ENCODE measurements around the gene DPYSL4.

The DPYSL4 gene

DNA sequence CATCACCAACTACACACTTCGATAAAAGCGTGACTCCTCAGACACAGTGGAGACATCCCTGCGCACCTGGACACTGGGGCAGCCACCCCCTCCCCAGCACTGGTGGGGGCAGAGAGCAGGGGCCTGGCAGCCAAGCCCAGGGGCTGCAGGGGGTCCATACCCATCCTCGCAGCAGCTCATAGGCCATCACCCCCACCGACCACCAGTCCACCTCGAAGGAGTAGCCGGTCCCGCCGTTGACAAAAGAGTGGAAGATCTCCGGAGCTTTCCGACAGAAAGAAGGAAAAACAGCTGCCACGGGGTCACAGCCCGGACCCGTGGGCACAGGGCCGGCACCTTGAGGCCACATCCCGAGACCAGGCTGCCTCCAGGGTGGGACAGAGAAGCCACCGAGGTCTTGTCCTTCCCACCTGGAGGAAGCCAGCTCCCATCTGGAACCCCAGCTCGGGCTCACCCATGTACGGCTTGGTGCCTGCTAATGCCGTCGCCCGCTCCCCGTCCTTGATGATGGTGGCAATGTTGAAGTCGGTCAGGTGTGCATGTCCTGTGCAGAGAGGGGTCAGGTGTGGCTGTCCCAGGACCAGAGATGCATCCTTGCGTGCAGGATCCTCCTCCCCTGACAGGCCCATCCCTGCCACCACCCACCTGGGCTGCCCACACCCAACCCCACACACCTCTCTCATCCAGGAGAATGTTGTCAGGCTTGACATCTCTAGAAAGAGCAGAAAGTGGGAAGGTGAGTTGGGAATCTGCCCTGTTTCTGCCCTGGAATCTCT is 38.5 kb downstream of the DPYSL4 start:
- in situ Hi-C loops (cut with MboI; ENCODE audit: low sequenced_read_pairs) = no loop called here

DNA sequence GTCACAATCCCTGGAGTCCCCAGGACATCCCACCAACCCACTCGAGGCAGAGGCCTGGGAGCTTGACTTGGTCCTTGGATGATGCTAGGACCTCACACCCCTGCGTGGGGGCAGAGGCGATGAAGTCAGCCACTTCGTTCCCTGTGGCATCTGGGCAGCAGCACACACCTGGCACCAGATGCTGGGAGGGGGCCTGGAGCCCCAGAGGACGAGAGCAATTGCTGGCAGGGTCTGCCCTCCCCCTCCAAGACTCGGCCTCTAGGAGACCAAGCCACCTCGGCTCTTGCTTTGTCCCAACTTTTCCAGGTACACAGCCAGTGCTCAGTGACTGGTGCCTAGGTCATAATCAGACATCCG is 39.1 kb downstream of the DPYSL4 start:
- in situ Hi-C loops (cut with MboI; ENCODE audit: low sequenced_read_pairs) = no loop called here

DNA sequence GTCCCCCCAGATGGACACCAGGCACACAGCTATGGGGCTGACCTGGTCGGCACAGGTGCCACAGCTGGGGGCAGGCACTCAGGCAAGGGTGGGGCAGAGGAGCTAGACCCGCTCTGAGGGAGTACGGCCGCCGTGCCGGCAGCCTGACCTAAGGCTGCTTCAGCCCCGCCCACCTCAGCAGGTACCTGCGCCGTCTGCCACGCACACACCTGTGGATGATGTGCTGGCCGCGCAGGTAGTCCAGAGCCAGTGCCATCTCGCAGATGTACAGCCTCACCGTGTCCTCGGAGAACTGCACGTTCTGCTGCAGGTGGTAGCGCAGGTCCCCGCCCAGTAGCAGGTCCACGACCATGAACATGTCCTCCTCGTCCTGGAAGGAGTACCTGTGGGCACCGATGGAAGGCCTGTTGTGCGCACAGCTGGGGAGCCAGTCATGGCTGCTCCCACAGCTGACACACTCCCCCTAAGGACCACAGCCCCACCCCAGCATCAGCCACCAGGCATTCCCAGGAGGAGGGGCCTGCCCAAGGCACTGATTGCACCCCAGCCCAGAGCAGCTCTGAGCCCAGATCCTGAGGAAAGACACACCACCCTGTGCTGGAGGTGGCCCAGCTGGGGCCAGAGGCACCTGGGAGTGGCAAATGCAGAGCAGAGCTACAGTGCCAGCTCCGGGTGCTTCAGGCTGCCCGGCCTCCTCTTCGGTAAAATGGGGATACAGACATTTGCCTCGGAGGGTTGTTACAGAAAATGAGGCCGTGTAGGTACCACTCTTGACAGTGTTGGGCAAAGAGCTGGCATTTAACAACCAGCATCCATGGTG is 40.0 kb downstream of the DPYSL4 start:
- in situ Hi-C loops (cut with MboI; ENCODE audit: low sequenced_read_pairs) = no loop called here

DNA sequence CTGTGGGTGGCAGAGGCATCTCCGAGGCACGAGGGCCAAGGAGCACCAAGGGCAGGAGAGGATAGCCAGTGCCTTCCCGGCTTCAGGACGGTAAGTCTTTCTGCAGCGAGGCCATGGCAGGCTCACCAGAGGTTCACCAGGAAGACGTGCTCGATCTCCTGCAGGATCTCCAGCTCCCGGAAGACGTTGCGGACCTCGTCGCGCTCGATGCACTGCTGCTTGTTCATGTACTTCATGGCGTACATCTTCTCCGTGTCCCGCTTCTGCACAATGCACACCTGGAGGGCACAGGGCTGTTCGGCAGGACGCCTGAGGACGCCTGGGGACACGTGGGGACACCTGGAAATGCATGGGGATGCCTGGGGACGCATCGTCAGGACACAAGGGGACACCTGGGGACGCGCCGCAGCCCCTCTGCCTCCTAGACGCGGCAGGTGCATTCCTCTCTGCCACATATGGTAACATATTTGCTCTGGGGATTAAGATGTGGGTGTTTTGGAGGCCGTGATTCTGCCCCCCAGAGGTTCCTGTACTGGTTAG is 41.2 kb downstream of the DPYSL4 start:
- in situ Hi-C loops (cut with MboI; ENCODE audit: low sequenced_read_pairs) = no loop called here

DNA sequence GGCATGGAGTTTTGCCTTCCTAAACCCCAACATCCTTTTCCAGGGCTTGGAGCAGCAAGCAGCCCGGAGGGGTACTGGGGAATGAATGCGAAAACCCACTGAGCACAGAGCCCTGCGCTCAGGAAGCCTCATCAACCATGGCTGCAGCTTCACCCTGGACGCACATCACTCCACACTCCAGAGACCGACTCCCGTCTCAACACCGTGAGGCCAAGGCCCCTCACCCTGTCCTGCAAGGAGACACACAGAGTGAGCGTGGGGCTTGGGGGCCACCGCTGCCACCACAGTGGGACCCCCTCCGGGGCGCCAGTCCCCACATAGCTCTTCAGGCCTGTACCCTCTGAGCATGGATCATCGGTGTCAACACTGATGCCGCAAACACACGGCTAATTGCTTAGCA is 41.9 kb downstream of the DPYSL4 start:
- in situ Hi-C loops (cut with MboI; ENCODE audit: low sequenced_read_pairs) = no loop called here

DNA sequence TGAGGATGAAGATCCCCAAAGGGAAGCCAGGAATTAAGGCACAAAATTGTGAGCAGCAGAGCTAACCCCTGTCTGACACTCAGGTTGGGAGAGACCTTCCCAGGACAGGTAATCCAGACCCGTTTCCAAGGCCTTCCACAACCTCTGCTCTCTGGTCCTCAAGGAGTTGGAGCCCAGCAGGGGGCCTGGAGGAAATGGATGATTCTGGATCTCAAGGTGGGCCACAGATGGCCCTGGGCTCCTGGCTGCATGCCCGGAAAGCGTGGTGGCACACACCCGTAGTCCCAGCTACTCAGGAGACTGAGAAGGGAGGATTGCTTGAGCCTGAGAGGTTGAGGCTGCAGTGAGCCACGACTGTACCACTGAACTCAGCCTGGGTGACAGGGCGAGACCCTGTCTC is 42.3 kb downstream of the DPYSL4 start:
- in situ Hi-C loops (cut with MboI; ENCODE audit: low sequenced_read_pairs) = no loop called here

DNA sequence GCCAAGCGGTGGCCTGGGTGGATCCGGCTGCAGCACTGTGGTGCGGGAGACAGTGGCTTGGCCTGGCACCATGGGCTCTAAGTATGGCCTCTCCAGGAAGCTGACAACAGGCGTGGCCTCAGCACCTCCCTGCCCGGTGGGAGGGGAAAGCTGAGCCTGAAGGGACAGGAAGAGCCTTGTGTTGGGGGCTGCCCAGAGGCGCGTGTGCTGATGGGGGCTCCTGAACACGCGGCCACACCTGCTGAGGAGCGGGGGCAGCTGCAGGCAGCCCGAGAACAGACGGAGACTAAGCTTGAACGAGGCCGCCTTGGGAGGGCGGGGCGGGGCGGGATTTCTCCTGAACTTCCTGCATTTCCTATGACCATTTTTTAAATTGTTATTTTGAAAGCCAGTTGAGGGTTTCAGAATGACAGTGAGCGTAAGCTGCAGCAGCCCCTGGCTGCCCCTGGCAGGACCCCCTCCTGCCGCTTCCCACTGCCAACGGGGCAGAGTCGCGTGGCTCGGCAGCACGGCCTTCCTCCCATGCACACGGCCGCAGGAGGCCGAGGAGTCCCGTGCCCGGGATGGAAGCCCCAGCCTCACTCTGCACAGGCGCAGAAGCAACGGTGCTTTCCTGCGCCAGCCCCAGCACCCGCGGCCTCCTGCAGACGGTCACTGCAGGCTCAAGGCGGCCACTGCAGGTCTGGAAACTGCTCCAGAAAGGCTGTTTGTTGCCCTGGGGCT is 43.2 kb downstream of the DPYSL4 start:
- in situ Hi-C loops (cut with MboI; ENCODE audit: low sequenced_read_pairs) = no loop called here

DNA sequence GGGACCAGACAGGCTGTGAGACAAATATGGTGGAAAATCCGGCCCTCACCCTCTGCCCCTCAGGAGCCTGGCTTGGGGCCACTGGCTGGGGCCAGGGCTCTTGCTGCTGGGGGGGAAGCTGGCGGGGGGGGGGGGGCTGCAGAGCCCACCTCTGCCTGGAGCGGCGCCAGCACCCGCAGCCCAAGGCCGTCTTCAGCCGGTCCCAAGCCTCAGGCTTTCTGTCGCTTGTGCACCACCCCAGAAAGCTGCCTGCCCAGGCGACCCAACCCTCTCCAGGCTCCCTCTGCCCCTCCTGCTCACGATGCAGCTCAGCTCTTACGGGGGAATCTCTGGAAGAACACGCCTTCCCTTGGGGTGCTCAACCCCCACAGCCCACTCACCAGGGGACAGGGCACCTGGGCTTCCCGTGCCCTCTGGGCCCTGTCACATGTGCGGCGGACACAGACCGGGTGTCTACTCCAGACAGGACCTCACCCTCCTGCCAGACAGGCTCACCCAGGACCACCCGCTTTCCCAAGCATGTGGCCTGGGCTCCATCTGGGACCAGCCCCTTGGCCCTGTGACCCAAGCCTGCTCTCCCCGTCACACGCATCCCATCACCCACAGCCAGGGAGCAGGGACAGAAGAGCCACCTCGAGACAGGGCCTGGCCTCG is 43.9 kb downstream of the DPYSL4 start:
- in situ Hi-C loops (cut with MboI; ENCODE audit: low sequenced_read_pairs) = no loop called here

DNA sequence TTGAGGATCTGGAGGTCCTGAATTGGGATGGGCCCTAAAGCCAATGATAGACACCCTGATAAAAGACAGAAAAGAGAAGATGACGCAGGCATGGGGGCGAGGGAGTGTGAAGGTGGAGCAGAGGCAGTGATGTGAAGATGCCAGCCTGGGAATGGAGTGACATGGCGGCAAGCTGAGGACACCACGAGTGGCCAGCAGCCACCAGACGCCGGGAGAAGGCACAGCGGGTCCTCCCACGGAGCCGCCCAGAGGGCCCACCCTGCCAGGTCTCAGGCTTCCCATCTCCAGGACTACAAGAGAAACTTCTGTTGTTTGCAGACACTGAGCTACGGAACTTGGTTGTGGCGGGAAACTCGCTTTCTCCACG is 44.9 kb downstream of the DPYSL4 start:
- in situ Hi-C loops (cut with MboI; ENCODE audit: low sequenced_read_pairs) = no loop called here

DNA sequence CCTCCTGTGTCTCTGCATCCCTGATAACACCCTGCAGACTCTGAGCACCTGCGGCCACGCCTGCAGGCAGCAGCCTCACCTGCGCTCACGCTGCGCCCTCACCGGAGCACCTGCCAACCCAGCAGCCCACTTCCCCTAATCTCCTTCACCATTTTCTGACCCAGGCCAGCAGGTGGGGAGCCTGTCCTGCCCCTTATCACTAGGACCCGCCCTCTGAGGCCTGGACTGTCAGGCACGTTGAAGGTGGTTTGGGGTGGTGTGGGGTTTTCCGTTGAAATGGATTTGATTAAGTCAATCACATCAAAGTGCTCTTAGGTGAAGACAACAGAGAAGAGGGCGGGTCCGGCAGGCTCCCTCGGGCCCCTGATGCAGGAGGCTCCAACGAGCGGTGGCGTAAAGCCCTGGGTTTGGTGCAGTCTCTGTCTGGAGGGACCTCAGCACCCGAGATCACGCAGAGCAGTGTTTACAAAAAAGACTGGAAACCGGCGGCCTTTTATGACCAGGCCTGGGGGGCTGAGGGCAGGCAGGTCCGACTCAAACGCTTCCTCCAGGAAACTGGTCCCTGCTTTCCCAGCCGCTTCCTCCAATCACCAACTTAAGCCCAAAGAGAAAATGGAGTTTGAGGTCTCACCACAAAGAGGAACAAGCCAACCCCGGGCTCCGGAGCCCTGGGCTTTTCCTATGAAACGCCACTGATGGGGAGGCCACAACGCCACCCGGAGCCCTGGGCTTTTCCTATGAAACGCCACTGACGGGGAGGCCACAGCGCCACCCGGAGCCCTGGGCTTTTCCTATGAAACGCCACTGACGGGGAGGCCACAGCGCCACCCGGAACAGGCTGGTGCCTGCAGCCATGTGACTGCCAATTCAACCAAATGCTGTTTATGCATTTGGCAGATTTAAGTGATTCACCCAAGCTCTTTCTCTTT is 45.5 kb downstream of the DPYSL4 start:
- in situ Hi-C loops (cut with MboI; ENCODE audit: low sequenced_read_pairs) = no loop called here

DNA sequence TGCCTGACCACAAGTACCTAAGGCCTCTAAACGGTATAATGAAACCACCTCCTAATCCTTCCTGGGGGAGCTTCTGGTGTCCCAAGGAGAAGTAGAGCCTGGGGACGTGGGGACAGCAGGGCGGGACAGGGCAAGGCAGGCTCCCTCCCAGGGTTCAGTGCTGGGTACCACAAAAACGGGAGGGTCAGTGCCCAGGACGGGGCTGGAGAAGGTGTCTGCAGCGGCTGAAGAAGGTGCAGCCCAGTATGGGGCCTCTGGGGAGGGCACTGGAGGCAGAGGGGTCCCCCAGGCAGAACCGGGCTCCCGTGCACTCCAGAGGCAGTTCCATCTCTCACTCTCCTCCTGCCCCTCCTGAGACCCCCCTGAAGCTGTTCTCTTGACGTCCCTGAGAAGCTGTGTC is 46.2 kb downstream of the DPYSL4 start:
- in situ Hi-C loops (cut with MboI; ENCODE audit: low sequenced_read_pairs) = no loop called here

DNA sequence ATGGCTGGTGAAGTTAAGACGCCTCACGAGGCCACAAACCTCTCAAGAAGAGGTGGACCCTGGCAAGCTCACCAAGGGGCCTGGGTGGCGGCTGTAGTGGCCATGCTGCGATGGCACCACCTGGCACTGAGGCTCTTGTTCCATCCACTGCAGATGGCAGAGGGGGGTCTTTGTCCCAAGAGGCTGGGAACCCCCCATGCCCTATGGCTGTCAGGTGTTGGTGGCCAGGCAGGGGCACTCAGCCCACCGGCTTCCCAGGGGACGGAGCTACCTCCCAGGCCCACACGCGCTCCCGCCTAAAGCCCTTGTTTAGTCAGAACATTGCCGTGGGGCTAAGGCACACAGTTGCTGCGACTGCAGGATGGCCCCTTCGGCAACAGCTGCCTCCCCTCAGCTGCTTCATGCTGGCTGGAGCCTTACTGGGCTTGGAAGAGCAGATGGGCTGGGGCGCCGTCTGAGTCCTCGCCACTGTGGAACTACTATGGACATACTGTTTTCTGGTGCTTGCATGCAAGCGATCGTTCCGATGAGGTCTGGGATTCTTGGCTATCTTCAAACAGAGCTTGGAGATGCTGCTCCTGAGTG is 46.8 kb downstream of the DPYSL4 start:
- in situ Hi-C loops (cut with MboI; ENCODE audit: low sequenced_read_pairs) = no loop called here

DNA sequence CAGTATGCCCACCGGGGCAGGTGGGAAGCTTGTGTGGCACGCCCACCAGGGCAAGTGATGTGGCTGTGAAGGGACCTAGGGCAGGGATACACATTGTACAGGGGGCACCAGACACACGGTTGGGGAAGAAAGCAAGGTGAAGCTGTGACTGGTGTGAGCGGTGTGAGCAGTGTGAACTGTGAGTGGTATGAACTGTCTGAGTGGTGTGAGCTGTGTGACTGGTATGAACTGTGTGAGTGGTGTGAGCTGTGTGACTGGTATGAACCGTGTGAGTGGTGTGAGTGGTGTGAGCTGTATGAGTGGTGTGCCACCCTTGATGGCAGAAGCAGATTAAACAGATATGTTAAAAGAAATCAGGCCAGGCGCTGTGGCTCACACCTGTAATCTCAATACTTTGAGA is 48.1 kb downstream of the DPYSL4 start:
- in situ Hi-C loops (cut with MboI; ENCODE audit: low sequenced_read_pairs) = no loop called here

DNA sequence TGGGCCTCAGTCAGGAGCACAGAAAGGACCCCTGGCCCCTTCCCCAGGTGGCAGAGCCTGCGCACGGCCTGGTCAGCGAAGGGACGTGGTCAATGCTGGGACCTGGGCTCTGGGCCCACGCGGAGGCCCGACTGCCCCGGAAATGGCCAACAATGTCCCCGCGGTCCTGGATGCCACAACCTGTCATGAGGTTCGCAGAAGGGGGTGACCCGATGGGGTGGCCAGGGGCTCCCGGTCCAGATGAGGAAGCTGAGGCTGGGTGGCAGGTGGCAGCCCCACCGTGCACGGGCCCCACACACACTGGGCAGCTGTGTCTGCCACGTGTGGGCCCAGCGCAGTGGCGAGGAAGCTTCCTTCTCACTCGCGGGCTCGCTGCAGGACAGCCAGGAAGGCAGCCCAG is 49.4 kb downstream of the DPYSL4 start:
- in situ Hi-C loops (cut with MboI; ENCODE audit: low sequenced_read_pairs) = no loop called here

DNA sequence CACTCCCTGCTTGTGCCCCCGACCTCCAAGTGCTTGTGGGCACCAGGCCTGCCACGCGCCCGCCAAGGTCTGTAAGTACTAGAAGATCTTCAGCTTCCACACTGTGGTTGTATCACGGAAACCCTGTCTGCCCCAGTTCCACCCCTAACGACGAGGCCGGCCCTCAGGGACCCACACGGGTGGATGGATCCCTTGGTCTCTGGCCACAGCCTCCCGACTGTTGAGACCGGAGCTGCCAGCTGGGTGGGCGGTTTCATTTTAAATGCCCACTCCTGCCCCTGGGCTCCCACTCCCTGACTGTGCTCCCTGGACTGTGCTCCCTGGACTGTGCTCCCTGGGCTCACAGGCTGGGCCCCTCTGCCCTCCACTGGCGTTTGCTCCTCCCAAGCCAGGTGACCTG is 50.1 kb downstream of the DPYSL4 start:
- in situ Hi-C loops (cut with MboI; ENCODE audit: low sequenced_read_pairs) = no loop called here

DNA sequence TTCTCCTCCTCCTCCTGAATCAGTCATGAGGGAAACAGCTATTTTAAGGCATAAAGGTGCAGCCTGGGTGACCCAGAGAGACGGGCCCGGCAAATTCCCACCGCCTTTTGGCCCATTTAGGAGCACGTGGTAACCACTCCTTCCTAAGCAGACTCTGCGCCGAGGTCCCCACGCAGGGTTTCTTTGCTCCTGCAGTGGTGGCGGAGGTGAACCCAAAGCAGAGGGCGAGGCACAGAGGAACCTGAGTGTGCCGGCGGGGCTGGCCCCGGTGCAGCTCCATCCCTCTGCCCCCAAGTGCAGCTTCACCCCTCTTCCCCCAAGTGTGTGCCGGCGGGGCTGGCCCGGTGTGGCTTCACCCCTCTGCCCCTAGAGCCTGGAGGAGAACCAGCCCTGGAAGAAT is 50.6 kb downstream of the DPYSL4 start:
- in situ Hi-C loops (cut with MboI; ENCODE audit: low sequenced_read_pairs) = no loop called here

DNA sequence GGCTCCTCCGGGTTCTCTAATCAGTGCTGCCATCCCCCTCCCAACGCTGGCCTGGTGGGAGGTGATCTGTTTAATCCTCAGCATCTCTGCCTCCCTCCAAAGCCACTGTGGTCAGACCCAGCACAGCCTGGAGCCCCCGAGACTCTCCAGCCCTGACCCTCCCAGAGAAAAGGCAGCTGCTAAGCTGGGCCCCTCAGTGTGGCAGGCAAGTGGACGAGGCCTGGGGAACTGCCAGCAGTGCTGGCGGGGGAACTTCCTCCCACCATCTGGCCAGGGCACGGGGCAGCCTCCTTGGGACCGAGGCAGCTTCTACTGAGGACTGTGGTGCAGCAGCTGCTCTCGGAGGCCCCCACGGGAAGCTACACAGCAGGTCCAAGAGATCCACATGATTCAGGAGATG is 51.1 kb downstream of the DPYSL4 start:
- in situ Hi-C loops (cut with MboI; ENCODE audit: low sequenced_read_pairs) = no loop called here

DNA sequence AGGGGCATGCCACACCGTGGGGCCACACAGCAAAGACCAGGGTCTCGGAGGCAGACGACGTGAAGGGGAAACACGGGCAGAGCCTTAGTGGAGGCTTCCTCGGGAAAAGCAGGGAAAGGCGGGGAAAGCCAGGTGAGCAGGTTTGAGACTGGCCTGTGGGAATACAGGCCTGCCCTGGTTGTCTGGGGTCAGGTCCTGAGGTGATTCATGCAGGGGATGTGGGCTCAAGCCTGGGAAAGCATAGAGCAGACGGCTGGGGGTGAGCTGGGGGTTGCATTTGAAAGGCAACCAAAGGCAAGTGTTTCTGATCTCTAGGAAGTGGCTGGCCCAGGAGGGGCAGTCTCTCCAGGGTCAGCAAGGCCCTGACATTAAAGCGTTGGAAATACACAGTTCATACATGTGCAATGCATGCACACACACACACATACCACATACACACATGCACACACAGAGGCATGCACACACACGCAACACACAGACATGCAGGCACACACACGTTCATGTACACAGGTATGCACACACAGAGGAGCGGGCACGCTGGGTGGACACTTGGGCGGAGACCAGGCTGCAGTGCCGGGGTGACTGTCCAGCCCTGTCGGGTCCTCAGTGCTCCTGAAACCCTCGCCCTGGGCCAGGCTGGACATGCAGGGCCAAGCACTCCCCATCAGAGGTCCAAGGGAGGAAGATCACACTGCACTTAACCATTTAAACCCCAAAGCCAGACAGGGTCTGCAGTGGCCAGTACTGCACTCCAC is 51.8 kb downstream of the DPYSL4 start:
- in situ Hi-C loops (cut with MboI; ENCODE audit: low sequenced_read_pairs) = no loop called here
